Measurements from ENCODE around the gene ZNF574. TPM values are rescaled to one million over a fixed set of nuclear protein-coding genes. Genes with fewer than 3 reads are reported as not detected.

ZNF574 gene
- total and polyA plus RNA-seq, 8 donors: 9.4 to 15.4 (median 12.7) TPM

DNA sequence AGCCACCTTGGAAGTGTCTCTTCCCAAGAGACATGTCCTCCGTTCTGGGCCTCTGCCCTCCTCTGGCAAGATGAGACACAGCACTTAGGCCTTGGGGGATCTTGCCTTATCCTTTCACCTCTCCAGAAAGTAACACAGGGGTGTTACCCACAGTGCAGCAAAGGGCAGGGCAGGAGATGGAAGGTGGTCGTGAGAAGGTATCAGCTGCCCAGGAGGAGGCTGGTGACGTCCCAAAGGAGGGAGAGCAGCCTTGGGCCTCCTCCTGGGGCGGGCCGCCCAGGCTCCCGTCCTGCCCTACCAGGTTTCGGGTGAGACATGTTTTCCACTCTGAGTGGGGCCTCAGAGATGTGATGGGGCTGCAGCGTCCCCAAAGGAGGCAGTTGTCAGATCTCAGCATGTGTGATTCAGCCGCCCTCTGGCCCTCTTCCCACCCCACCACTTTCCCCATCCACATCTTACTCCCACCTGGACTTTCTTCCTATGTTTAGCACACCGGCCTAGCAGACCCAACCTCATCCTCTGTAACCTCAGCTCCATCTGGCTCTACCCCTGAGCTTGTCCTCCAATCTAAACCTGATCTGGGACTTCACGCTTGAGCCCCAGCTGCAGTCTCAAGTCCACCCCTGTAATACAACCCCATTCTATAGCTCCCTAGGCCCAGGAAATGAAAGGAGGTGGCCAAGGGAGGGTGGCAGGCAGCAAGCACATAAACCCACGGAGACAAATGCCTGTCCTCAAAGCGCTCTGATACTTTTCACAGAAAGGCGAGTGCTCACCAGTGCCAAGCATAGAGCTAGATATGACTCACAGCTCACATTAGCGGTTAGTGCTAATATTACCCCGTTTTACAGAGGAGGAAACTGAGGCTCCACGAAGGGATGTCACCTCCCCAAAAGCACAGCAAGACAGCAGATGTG lies 47.0 kb downstream of the ZNF574 start:
- intact Hi-C loops (cut with DNase I): no loop called here

DNA sequence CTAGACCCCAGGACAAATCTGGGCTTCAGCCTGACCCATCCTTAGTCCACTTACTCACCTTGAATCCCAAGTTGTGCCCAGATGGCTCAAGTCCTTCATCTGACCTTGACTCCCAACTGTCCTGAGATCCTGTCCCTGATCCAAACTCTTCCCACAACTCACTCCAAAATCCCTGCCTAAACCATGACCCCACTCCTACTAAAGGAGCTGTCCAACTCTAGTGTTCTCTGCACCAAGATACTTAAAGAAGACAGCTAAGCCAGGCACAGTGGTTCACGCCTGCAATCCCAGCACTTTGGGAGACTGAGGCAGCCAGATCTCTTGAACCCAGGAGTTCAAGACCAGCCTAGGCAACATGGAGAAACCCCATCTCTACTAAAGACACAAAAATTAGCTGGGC lies 47.8 kb downstream of the ZNF574 start:
- H3K4me3 ChIP-seq: no peak overlapping the region
- ATAC-seq: no peak
- no peaks in the 10 kb centered on the region for H3K9me3 ChIP-seq
- intact Hi-C loops (cut with DNase I): no loop called here
- no peak for DNase-seq
- H3K36me3 ChIP-seq: no peaks in the 10 kb centered on the region
- H3K4me1 ChIP-seq: peaks cover 0 to 56% of the 10 kb centered on the region in 2 donors
- TF ChIP-seq, protein P1, sequence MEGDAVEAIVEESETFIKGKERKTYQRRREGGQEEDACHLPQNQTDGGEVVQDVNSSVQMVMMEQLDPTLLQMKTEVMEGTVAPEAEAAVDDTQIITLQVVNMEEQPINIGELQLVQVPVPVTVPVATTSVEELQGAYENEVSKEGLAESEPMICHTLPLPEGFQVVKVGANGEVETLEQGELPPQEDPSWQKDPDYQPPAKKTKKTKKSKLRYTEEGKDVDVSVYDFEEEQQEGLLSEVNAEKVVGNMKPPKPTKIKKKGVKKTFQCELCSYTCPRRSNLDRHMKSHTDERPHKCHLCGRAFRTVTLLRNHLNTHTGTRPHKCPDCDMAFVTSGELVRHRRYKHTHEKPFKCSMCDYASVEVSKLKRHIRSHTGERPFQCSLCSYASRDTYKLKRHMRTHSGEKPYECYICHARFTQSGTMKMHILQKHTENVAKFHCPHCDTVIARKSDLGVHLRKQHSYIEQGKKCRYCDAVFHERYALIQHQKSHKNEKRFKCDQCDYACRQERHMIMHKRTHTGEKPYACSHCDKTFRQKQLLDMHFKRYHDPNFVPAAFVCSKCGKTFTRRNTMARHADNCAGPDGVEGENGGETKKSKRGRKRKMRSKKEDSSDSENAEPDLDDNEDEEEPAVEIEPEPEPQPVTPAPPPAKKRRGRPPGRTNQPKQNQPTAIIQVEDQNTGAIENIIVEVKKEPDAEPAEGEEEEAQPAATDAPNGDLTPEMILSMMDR (IDR thresholded peaks at IDR 0.05): no peak
- H3K27me3 ChIP-seq: peaks cover 0 to 17% of the 10 kb centered on the region in 2 donors
- H3K27ac ChIP-seq: no peak overlapping the region

More for the DNA sequence above, 47.0 kb downstream of the ZNF574 start:
- Histone ChIP-seq H3K36me3 (no peaks in the 10 kb centered on the region), H3K27ac (no peak overlapping the region), H3K27me3 (peaks cover 0 to 15% of the 10 kb centered on the region in 2 donors), H3K4me1 (peaks cover 0 to 49% of the 10 kb centered on the region in 2 donors), H3K9me3 (no peaks in the 10 kb centered on the region), H3K4me3 (no peak overlapping the region)
- TF ChIP-seq, protein P1 (IDR thresholded peaks at IDR 0.05): no peak
- DNase-seq (no peak), ATAC-seq (no peak)

GRCh38 chr19:42124386-42124901 lies 48.5 kb downstream of the ZNF574 start:
- no peaks in the 10 kb centered on the region for H3K9me3 ChIP-seq
- no peak overlapping the region for H3K4me3 ChIP-seq
- DNase-seq (no peak), ATAC-seq (no peak)
- TF ChIP-seq, protein P1 (IDR thresholded peaks at IDR 0.05): no peak
- H3K36me3 ChIP-seq: no peaks in the 10 kb centered on the region
- no peak overlapping the region for H3K27ac ChIP-seq
- intact Hi-C loops (cut with DNase I): no loop called here
- peaks cover 0 to 23% of the 10 kb centered on the region in 2 donors for H3K27me3 ChIP-seq
- H3K4me1 ChIP-seq: peaks cover 0 to 61% of the 10 kb centered on the region in 2 donors

- Histone ChIP-seq H3K27ac (no peak overlapping the region), H3K9me3 (no peaks in the 10 kb centered on the region), H3K36me3 (no peaks in the 10 kb centered on the region), H3K27me3 (peaks cover 0 to 34% of the 10 kb centered on the region in 2 donors), H3K4me1 (peaks cover 0 to 68% of the 10 kb centered on the region in 2 donors), H3K4me3 (no peak overlapping the region)
- DNase-seq: no peak
- TF ChIP-seq, protein P1 (IDR thresholded peaks at IDR 0.05): no peak
- no peak for ATAC-seq
- intact Hi-C loops (cut with DNase I): no loop called here
Observed at GRCh38 chr19:42125536-42125935, 49.6 kb downstream of the ZNF574 start.

DNA sequence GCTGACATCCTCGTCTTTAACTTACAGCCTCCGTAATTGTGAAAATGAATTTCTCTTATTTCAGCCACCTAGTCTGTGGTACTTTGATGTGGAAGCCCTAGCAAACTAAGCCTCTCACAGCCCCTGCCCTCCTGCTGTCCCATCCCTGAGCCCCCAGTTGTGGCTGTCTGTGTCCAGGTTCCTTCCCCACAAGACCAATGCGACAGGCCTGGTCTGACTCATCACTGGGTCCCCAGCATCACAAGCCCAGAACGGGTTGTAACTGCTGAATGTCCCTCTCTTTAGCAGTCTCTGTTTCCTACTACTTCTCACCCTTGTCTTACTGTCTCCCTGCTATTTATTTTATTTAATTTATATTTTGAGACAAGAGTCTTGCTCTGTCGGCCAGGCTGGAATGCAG lies 50.6 kb downstream of the ZNF574 start:
- no peak for DNase-seq
- TF ChIP-seq, protein P1 (IDR thresholded peaks at IDR 0.05): no peak
- Histone ChIP-seq H3K9me3 (no peaks in the 10 kb centered on the region), H3K4me1 (peaks cover 0 to 60% of the 10 kb centered on the region in 2 donors), H3K36me3 (no peaks in the 10 kb centered on the region), H3K4me3 (no peak overlapping the region), H3K27me3 (peaks cover 0 to 40% of the 10 kb centered on the region in 2 donors), H3K27ac (no peak overlapping the region)
- intact Hi-C loops (cut with DNase I): no loop called here
- ATAC-seq: no peak
